Astrocyte (in vitro differentiated cells and primary cell): ENCODE measurements around the gene DNAAF8.

Source experiments
- EZH2 ChIP-seq: IDR thresholded peaks from 2 replicates; pipeline ENCODE4 v1.6.1; 2012; ENCODE audit warnings: mild to moderate bottlenecking, low read length, inconsistent platforms; ENCODE audit not compliant: insufficient read depth
- TF ChIP-seq, protein P1 (sequence below): IDR thresholded peaks from 2 replicates; pipeline ENCODE4 v1.5.1; 2011; ENCODE audit warnings: low read depth, mild to moderate bottlenecking, inconsistent platforms, low read length, moderate library complexity; ENCODE audit not compliant: insufficient read depth

DNA sequence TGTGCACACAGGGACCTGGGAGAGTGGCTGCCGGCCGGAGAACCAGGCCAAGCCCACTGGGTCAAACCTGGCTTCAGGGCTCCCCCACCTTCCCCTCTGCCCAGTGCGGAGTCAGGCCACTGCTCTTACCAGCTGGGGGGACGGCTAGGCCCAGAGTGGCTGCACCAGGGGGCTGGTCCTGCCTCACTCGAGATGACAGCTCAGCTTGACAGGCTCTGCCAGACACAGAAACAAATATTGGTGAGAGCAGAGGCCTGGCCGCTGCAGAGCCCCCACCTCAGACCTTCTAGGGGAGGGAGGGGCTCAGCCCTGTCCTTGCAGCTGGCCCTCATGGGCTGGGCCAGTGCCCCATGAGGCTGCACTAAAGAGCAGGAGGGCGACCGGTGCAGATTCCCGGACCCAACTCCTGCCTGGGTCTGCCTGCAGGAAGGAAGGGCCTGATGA lies 36.5 kb upstream of the DNAAF8 start:
- TF ChIP-seq, protein P1, sequence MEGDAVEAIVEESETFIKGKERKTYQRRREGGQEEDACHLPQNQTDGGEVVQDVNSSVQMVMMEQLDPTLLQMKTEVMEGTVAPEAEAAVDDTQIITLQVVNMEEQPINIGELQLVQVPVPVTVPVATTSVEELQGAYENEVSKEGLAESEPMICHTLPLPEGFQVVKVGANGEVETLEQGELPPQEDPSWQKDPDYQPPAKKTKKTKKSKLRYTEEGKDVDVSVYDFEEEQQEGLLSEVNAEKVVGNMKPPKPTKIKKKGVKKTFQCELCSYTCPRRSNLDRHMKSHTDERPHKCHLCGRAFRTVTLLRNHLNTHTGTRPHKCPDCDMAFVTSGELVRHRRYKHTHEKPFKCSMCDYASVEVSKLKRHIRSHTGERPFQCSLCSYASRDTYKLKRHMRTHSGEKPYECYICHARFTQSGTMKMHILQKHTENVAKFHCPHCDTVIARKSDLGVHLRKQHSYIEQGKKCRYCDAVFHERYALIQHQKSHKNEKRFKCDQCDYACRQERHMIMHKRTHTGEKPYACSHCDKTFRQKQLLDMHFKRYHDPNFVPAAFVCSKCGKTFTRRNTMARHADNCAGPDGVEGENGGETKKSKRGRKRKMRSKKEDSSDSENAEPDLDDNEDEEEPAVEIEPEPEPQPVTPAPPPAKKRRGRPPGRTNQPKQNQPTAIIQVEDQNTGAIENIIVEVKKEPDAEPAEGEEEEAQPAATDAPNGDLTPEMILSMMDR: no peak
- no peak for TF ChIP-seq EZH2
